ENCODE measurements around the gene KCNH1.
"Not testable (repeated sequence)": the region's sequence is repeated elsewhere in the genome, so short reads cannot be mapped to it uniquely, and the experiment has no call there.

KCNH1 gene

DNA sequence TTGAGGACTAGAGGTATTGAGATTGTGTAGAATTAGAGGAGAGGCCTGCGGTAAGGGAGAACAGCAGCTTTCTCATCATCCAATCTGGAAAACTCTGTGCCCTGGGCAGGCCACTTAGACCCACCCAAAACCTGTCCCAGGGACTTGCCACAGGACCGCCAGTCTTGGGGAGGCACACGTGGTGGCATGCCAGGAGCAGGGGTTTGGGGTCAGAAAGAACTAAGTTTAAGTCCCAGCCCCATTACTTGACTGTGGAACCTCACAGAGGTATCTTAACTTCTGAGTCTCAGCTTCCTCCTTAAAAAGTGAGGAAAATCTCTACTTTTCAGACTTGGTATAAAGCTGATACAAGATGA, 448.7 kb downstream of the KCNH1 start:
- Histone ChIP-seq H3K36me3 (ENCODE audit: insufficient read depth, low read length) (no peaks in the 10 kb centered on the region), H3K4me1 (ENCODE audit: insufficient read depth, low read length) (no peaks in the 10 kb centered on the region), H3K9ac (ENCODE audit: low read depth, low read length) (no peak overlapping the region), H3K9me3 (ENCODE audit: control insufficient read depth, insufficient read depth, low read length) (no peaks in the 10 kb centered on the region)

DNA sequence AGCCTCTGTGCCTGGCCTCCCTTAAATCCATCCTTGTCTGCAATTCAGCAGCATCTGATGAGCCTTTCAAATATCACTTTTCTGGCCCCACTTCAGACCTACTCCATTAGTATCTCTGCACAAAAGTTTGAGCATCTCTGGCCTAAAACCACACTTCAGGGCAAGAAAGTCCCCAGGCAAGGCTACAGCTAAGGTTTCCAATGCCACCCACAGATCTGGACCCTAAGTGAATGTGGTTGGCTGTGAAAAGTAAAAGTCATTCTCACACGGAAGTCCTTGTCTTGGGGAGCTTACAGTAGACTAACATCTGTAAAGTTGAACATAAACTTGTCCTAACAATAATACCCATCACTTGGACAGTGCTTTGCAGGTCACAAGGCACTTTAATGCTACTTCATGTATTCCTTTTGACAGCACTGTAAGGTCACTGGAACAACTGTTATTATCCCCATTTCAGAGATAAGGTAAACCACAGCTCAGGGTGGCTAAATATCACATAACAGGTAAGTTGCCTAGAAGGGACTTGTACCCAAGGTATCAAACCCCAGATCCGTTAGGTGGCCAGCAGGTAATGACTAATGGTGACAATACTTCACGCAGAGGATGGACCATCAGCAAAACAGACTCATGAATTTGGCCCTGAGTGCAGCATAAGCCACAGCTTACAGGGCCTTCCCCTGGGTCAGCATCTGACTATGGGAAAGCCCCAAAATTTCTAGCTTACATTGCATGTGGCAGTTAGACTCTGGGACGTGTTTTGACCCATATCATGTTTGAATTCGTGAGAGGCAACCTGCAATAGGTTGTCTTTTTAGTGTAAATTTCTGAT, 449.3 kb downstream of the KCNH1 start:
- H3K9me3 ChIP-seq (ENCODE audit: control insufficient read depth, insufficient read depth, low read length): no peaks in the 10 kb centered on the region
- no peaks in the 10 kb centered on the region for H3K36me3 ChIP-seq (ENCODE audit: insufficient read depth, low read length)
- no peaks in the 10 kb centered on the region for H3K4me1 ChIP-seq (ENCODE audit: insufficient read depth, low read length)
- no peak overlapping the region for H3K9ac ChIP-seq (ENCODE audit: low read depth, low read length)

DNA sequence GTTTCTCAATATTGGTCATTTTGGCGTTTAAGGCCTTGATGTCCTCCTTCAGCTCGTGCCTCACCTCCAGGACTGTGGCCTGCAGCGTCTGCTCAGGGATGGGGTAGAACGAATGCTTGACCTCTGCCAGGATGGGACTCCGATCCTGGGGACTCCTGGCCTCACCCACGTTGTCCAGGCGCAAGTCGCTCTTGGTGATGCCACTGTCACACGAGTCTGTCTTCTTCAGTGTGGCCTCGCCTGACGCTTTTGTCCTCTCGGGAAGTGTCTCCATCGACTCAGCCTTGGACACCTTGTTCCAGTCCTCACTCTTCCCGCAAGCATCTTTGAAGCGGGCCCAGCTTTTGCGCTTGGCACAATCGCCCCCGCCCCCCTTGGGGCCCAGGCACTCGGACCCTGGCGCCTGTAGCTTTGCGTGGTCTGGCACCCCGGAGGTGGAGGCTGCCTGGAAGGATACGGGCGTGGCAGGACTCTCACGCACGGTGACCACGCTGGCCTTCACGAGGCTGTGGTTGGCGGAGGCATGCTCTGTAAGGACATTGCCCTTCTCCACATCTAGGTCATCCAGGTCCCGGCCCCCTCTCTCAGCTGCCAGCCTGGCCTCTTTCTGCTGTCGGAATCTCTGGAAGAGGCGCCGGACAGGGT, 450.4 kb downstream of the KCNH1 start:
- H3K9ac ChIP-seq (ENCODE audit: low read depth, low read length): no peak overlapping the region
- no peaks in the 10 kb centered on the region for H3K36me3 ChIP-seq (ENCODE audit: insufficient read depth, low read length)
- H3K4me1 ChIP-seq (ENCODE audit: insufficient read depth, low read length): no peaks in the 10 kb centered on the region
- H3K9me3 ChIP-seq (ENCODE audit: control insufficient read depth, insufficient read depth, low read length): no peaks in the 10 kb centered on the region

DNA sequence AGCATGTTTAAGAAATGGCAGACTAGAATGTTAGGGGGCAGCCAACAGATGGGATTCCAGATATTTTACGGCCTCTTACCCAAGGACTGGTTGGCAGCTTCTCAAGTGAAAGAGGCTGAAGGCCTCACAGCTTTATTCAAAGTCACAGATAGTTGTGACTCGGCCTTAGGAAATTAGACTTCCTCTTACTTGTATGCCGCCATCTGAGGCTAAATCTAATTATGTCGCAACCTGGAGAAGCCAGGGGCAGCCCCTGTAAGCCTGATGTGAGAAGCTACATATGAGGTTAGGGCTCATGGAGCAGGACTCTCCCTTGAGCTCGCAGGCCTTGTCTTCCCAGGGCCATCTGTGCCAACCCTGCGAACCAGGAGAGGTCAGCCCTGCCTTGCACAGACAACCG, 452.8 kb downstream of the KCNH1 start:
- no peaks in the 10 kb centered on the region for H3K36me3 ChIP-seq (ENCODE audit: insufficient read depth, low read length)
- no peak overlapping the region for H3K9ac ChIP-seq (ENCODE audit: low read depth, low read length)
- no peaks in the 10 kb centered on the region for H3K9me3 ChIP-seq (ENCODE audit: control insufficient read depth, insufficient read depth, low read length)
- H3K4me1 ChIP-seq (ENCODE audit: insufficient read depth, low read length): no peaks in the 10 kb centered on the region

DNA sequence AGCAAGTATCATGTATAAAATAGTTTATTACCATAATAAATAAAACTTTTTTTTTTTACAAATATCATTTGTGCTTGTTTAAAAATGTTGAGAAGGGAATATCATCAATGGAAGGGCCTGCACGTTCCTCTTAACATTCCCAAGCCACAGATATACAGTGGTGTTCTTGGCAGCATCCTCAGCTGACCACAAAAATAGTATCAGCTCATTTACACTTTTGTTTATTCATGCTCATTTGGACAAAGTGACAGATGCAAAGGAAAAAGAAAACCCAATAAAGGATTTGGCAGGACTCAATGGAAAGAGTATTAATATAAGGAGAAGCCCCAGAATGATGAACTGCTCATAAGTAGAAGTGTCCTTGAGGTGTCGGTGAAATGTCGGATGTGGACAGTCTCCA, 455.6 kb downstream of the KCNH1 start:
- H3K9me3 ChIP-seq (ENCODE audit: control insufficient read depth, insufficient read depth, low read length): no peaks in the 10 kb centered on the region
- H3K9ac ChIP-seq (ENCODE audit: low read depth, low read length): no peak overlapping the region
- no peaks in the 10 kb centered on the region for H3K36me3 ChIP-seq (ENCODE audit: insufficient read depth, low read length)
- no peaks in the 10 kb centered on the region for H3K4me1 ChIP-seq (ENCODE audit: insufficient read depth, low read length)

DNA sequence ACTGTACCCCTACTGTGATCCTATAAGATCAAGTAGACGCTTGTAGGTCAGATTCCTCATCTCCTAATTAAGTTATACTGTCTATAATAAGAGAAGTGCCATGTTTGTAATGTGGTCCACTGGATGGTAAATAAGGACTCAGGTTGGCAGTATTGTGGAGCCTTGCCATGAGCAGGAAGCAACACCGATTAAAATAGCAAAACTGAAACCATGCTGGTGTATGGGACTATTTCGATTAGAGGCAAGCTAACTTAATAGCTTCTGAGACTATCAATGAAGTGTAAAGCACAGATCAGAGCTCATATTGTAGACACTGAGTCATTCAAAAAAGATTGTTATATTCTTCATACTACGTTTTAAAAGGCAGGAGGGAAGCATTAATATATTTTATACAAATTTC, 456.4 kb downstream of the KCNH1 start:
- no peak overlapping the region for H3K9ac ChIP-seq (ENCODE audit: low read depth, low read length)
- no peaks in the 10 kb centered on the region for H3K4me1 ChIP-seq (ENCODE audit: insufficient read depth, low read length)
- H3K36me3 ChIP-seq (ENCODE audit: insufficient read depth, low read length): no peaks in the 10 kb centered on the region
- H3K9me3 ChIP-seq (ENCODE audit: control insufficient read depth, insufficient read depth, low read length): no peaks in the 10 kb centered on the region

DNA sequence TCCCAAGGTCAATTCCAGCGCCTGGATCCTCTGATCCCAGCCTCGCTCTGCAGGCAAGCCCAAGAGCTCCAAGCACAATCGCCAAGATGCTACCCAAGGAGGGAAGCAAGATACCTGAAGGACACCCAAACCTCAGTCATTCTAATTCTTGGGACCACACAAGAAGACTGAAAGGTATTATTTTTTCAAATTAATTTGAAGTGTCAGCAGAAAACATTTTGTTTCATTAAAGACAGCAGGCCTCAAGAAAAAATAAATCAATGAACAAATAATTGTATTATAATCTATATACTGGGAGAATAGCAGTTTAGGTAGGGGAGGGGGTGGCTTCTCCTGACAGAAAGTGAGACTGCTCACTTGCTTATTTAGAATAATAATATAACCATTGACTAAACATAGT, 457.4 kb downstream of the KCNH1 start:
- H3K9ac ChIP-seq (ENCODE audit: low read depth, low read length): no peak overlapping the region
- no peaks in the 10 kb centered on the region for H3K4me1 ChIP-seq (ENCODE audit: insufficient read depth, low read length)
- no peaks in the 10 kb centered on the region for H3K9me3 ChIP-seq (ENCODE audit: control insufficient read depth, insufficient read depth, low read length)
- no peaks in the 10 kb centered on the region for H3K36me3 ChIP-seq (ENCODE audit: insufficient read depth, low read length)

DNA sequence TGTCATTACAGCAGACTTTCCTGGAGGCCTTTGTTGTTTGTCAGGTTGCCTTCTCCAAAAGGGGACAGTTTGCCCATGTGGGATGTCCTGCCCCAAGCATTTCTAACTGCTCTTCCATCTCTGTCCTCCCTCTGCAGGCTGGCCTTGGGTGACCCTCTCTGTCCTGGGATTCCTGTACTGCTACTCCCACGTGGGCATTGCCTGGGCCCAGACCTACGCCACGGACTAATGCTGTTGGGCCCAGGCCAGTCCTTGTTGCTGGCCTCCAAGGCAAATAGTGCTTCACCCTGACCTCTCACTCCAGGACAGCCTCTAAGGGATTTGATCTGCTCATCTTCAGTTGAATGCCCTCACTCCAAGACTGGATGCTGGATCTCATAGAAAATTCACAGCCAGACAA, 459.8 kb downstream of the KCNH1 start:
- Histone ChIP-seq H3K9me3 (ENCODE audit: control insufficient read depth, insufficient read depth, low read length) (no peaks in the 10 kb centered on the region), H3K4me1 (ENCODE audit: insufficient read depth, low read length) (no peaks in the 10 kb centered on the region), H3K36me3 (ENCODE audit: insufficient read depth, low read length) (no peaks in the 10 kb centered on the region), H3K9ac (ENCODE audit: low read depth, low read length) (no peak overlapping the region)

DNA sequence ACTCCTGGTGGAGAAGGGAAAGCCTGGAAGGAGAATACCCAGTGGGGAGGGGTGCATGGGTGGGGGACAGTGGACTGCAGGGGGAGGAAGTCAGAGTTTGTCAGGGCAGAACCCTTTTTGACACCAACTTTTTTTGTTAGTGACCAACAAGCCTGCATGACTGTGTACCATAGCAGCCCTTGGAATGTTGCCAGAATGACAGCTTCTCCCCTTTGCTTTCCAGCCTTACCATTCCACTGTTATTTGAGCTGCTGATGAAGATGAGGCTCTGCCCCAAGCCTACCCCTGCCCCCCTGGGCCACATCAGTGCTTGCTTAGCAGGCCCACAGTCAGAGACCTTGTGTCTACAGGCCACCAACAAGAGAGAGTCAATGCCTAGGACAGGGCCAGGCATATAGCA, 464.0 kb downstream of the KCNH1 start:
- Histone ChIP-seq H3K4me1 (ENCODE audit: insufficient read depth, low read length) (no peaks in the 10 kb centered on the region), H3K9me3 (ENCODE audit: control insufficient read depth, insufficient read depth, low read length) (no peaks in the 10 kb centered on the region), H3K36me3 (ENCODE audit: insufficient read depth, low read length) (no peaks in the 10 kb centered on the region), H3K9ac (ENCODE audit: low read depth, low read length) (no peak overlapping the region)

DNA sequence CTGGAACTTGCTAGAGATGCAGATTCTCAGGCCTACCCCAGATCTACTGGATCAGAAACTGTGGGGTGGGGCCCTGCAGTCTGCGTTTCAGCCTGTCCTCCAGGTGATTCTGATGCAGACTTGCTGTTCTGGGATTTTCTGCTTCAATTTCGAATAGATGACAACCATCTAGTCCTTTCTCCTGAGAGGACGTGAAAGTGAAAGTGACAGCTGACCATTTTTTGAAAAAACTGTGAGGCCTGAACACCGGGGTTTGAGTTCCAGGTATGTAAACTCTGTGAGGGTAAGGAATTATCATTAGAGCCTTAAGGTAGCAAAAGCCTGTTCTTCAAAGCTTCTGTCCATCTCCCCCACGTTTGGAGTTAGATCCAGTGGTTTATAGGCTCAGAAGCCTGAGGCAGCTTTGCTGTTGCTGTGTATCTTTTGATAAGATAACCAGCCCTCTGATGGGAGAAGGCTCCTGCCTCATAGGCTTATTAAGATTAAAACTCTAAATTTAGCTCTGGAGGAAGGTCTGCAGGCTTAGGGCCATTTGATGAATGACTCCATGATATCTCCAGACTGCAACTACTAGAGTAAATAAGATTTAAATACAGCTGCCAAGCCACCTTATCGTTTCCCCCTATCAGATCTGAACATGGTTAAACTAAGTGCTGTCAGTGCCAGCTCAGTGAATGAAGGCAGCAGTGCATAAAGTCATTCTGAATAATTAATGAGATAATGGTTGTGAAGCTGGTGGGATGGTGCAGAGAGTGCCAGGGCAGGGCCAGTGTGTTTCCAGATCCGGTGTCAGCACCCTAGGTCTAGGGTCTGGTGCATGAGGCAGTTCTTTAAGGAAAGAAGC, 470.0 kb downstream of the KCNH1 start:
- H3K9ac ChIP-seq (ENCODE audit: low read depth, low read length): no peak overlapping the region
- no peaks in the 10 kb centered on the region for H3K36me3 ChIP-seq (ENCODE audit: insufficient read depth, low read length)
- no peaks in the 10 kb centered on the region for H3K4me1 ChIP-seq (ENCODE audit: insufficient read depth, low read length)
- no peaks in the 10 kb centered on the region for H3K9me3 ChIP-seq (ENCODE audit: control insufficient read depth, insufficient read depth, low read length)

DNA sequence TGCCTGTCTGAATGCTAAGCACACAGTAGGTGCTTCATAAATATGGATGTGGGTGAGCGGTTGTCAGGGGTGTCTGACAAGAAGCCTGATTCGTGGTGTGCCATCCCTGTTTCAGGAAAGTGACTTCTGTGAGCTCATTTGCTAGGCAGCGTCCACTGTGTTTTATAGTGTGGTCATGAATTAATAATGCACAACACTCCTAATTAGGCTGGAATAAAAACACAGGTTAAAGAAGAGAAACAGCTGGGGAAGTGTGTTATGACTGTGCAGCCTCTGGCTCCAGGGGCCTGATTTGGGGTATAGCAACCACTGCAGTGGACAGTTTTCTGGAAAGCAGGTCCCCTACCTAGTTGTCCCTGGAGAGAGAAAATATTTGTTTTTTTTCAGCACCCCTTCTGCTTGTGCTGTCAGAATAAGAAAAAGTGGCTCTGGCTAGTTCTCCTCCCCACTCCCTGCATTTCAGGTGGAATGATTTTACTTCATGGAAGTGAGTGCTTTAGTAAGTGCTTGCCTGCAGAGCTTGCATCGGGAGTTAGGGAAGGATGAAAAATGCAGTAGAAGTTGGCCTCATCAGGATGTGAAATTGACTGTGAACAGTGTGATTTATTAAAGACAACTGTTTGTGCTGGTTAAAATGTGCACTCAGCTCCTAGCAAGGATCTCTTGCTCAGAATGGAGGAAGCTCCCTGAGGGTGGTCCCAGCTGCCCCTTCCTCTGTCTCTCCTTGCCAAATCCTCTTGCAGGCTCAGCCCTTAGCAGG, 471.5 kb downstream of the KCNH1 start:
- Histone ChIP-seq H3K9ac (ENCODE audit: low read depth, low read length) (no peak overlapping the region), H3K36me3 (ENCODE audit: insufficient read depth, low read length) (no peaks in the 10 kb centered on the region), H3K4me1 (ENCODE audit: insufficient read depth, low read length) (no peaks in the 10 kb centered on the region)

DNA sequence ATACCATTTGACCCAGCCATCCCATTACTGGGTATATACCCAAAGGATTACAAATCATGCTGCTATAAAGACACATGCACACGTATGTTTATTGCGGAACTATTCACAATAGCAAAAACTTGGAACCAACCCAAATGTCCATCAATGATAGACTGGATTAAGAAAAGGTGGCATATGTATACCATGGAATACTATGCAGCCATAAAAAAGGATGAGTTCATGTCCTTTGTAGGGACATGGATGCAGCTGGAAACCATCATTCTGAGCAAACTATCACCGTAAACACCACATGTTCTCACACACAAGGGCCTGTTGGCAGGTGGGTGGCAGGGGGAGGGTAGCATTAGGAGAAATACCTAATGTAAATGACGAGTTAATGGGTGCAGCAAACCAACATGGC, 472.4 kb downstream of the KCNH1 start:
- not testable (repeated sequence) for H3K4me1 ChIP-seq (ENCODE audit: insufficient read depth, low read length); H3K9ac ChIP-seq (ENCODE audit: low read depth, low read length); H3K9me3 ChIP-seq (ENCODE audit: control insufficient read depth, insufficient read depth, low read length); H3K36me3 ChIP-seq (ENCODE audit: insufficient read depth, low read length)

More for the DNA sequence above, 471.5 kb downstream of the KCNH1 start:
- no peaks in the 10 kb centered on the region for H3K9me3 ChIP-seq (ENCODE audit: control insufficient read depth, insufficient read depth, low read length)

DNA sequence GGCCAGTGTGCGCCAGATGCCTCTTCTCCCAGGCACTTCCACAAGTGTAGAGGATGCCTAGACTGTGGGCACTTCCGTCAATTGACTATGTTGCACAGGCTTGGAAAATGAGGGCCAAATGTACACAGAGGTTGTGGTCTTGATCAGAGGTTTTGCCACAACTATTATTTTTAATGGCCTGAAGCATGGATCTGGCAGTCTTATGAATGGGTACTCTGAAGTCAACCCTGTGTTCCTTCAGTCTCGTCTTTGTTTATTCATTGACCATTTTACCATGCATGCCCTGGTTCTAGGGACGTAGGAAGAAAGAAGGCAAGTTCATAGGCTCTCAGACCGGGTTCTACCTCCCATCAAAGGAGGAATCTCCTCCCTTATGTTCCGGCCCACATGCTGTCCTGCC, 476.1 kb downstream of the KCNH1 start:
- Histone ChIP-seq H3K9ac (ENCODE audit: low read depth, low read length) (no peak overlapping the region), H3K9me3 (ENCODE audit: control insufficient read depth, insufficient read depth, low read length) (no peaks in the 10 kb centered on the region), H3K4me1 (ENCODE audit: insufficient read depth, low read length) (no peaks in the 10 kb centered on the region), H3K36me3 (ENCODE audit: insufficient read depth, low read length) (no peaks in the 10 kb centered on the region)

DNA sequence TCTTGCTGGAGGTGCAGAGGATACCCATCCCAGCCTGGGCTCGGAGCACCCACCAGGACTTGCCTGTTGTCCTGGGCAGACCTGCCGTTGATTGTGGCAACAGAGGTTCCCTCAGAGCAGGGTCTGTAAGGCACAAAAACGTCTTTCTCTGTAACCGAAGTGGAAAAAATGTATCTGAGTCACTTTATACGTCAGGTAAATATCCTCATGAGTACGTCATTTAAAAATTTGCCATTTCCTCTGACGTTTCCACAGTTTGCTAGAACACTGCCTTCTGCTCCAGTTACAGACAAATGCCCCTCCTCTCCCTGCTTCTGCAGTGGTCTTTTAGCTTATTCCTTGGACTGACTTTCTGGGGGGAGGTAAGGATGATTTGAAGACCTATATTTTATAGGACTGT, 478.4 kb downstream of the KCNH1 start:
- Histone ChIP-seq H3K36me3 (ENCODE audit: insufficient read depth, low read length) (no peaks in the 10 kb centered on the region), H3K4me1 (ENCODE audit: insufficient read depth, low read length) (no peaks in the 10 kb centered on the region), H3K9ac (ENCODE audit: low read depth, low read length) (no peak overlapping the region), H3K9me3 (ENCODE audit: control insufficient read depth, insufficient read depth, low read length) (no peaks in the 10 kb centered on the region)
